SU-DHL-6 (cell line): ENCODE data around the gene NAA16.
"Not testable (repeated sequence)": the region's sequence is repeated elsewhere in the genome, so short reads cannot be mapped to it uniquely, and the experiment has no call there.

Experiments
- EZH2phosphoT487 ChIP-seq: fragments of 200-600 bp; sonication (generic), shearing (Covaris generic); conservative IDR thresholded peaks from 2 replicates; pipeline ENCODE4 v1.6.1; 2018; ENCODE audit warnings: mild to moderate bottlenecking, antibody characterized with exemption, low read length, moderate library complexity, mixed read lengths
- TF ChIP-seq, protein P1 (sequence below): fragments of 200-600 bp; sonication (generic); IDR thresholded peaks from one replicate; pipeline ENCODE4 v1.5.1; 2017; ENCODE audit warnings: antibody characterized with exemption, mild to moderate bottlenecking, low read length, moderate library complexity; ENCODE audit not compliant: insufficient read depth, poor library complexity, severe bottlenecking

DNA sequence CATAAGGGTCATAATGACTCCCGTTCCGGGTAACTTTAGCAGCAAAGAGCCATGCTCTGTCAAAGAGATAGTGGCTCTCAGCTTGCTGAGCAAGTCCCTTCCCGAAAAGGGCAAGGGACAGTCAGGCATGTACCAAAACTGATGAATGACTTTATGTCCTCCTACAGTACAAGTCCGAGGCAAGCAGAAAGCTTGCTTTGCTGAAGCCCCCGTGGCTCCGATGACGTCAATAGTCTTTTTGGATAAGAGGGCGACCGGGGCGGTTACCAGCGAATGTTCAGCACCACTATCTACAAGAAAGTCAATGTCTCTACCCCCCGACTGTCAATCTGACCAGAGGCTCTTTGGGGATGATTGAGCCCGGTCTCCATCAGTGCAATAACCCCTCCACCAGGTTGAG is 112.2 kb downstream of the NAA16 start:
- not testable (repeated sequence) for TF ChIP-seq EZH2phosphoT487
- TF ChIP-seq, protein P1, sequence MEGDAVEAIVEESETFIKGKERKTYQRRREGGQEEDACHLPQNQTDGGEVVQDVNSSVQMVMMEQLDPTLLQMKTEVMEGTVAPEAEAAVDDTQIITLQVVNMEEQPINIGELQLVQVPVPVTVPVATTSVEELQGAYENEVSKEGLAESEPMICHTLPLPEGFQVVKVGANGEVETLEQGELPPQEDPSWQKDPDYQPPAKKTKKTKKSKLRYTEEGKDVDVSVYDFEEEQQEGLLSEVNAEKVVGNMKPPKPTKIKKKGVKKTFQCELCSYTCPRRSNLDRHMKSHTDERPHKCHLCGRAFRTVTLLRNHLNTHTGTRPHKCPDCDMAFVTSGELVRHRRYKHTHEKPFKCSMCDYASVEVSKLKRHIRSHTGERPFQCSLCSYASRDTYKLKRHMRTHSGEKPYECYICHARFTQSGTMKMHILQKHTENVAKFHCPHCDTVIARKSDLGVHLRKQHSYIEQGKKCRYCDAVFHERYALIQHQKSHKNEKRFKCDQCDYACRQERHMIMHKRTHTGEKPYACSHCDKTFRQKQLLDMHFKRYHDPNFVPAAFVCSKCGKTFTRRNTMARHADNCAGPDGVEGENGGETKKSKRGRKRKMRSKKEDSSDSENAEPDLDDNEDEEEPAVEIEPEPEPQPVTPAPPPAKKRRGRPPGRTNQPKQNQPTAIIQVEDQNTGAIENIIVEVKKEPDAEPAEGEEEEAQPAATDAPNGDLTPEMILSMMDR: not testable (repeated sequence)
